ENCODE measurements around the gene TRDN.

DNA sequence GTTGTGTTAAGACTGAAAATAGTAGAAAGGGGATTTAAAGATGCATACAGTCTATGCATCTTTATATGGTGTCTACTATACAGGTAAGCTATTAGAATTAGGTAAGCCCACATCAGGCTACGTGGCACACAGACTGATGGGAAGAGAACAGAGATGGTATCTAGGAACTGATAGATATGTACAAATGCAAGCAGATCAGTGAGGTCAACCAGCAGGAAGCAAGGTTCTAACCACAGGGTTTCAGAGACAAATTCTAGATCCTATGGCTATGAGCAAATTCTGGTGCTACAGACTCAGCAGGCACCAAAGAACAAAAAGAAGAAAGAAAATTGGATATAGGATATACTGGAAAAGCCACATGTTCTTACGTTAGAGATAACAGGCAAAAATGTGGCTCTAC, 110.6 kb downstream of the TRDN start:
- TF ChIP-seq, protein P1, sequence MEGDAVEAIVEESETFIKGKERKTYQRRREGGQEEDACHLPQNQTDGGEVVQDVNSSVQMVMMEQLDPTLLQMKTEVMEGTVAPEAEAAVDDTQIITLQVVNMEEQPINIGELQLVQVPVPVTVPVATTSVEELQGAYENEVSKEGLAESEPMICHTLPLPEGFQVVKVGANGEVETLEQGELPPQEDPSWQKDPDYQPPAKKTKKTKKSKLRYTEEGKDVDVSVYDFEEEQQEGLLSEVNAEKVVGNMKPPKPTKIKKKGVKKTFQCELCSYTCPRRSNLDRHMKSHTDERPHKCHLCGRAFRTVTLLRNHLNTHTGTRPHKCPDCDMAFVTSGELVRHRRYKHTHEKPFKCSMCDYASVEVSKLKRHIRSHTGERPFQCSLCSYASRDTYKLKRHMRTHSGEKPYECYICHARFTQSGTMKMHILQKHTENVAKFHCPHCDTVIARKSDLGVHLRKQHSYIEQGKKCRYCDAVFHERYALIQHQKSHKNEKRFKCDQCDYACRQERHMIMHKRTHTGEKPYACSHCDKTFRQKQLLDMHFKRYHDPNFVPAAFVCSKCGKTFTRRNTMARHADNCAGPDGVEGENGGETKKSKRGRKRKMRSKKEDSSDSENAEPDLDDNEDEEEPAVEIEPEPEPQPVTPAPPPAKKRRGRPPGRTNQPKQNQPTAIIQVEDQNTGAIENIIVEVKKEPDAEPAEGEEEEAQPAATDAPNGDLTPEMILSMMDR (IDR thresholded peaks at IDR 0.05) = no peak
- TF ChIP-seq POLR2A (IDR thresholded peaks at IDR 0.05) = no peak

Data from esophagus squamous epithelium (tissue), 4 donors.